HG03060 (cell line): ENCODE results near the gene PIK3C2A.
"Not testable (repeated sequence)": the region's sequence is repeated elsewhere in the genome, so short reads cannot be mapped to it uniquely, and the experiment has no call there.

Source experiments
- ATAC-seq: cut with Tn5 transposase; IDR thresholded peaks from one replicate; pipeline ENCODE4 v1.9.1; 2021; ENCODE audit warnings: low read depth, moderate number of reproducible peaks; ENCODE audit not compliant: unreplicated experiment

PIK3C2A gene

GRCh38 chr11:17207317-17208256, at the start of gene PIK3C2A:
PIK3C2A (minus strand) TSS chr11:17207986; CDS start chr11:17169741, 38,245 bp downstream.
- peak; percentile 56 for ATAC-seq

GRCh38 chr11:17257196-17257595, 49.4 kb upstream of the PIK3C2A start:
- ATAC-seq, result no peak

GRCh38 chr11:17256512-17256911, 48.7 kb upstream of the PIK3C2A start:
- ATAC-seq, result no peak

GRCh38 chr11:17252704-17253103, 44.9 kb upstream of the PIK3C2A start:
- ATAC-seq, result no peak

- ATAC-seq, result no peak
Measured at GRCh38 chr11:17250561-17251350, 43.0 kb upstream of the PIK3C2A start.

GRCh38 chr11:17244046-17244445, 36.3 kb upstream of the PIK3C2A start:
- peak; percentile 70 for ATAC-seq

GRCh38 chr11:17242954-17243353, 35.2 kb upstream of the PIK3C2A start:
- ATAC-seq, result not testable (repeated sequence)

- ATAC-seq, result no peak
Measured at GRCh38 chr11:17240780-17241179, 33.0 kb upstream of the PIK3C2A start.

- not testable (repeated sequence) for ATAC-seq
Measured at GRCh38 chr11:17239927-17240326, 32.1 kb upstream of the PIK3C2A start.

GRCh38 chr11:17238377-17238776, 30.6 kb upstream of the PIK3C2A start:
- no peak for ATAC-seq

GRCh38 chr11:17233101-17233500, 25.3 kb upstream of the PIK3C2A start:
- no peak for ATAC-seq

GRCh38 chr11:17230867-17231851, 23.4 kb upstream of the PIK3C2A start:
- peak; percentile 80 for ATAC-seq

GRCh38 chr11:17229481-17230152, 21.8 kb upstream of the PIK3C2A start:
- no peak for ATAC-seq

GRCh38 chr11:17228186-17228925, 20.6 kb upstream of the PIK3C2A start:
- ATAC-seq, result not testable (repeated sequence)

GRCh38 chr11:17224727-17225126, 16.9 kb upstream of the PIK3C2A start:
- ATAC-seq, result no peak

- no peak for ATAC-seq
Measured at GRCh38 chr11:17221968-17222367, 14.2 kb upstream of the PIK3C2A start.

- ATAC-seq, result no peak
Measured at GRCh38 chr11:17219016-17219415, 11.2 kb upstream of the PIK3C2A start.

GRCh38 chr11:17218403-17218802, 10.6 kb upstream of the PIK3C2A start:
- ATAC-seq, result no peak

GRCh38 chr11:17217401-17217800, 9.6 kb upstream of the PIK3C2A start:
- no peak for ATAC-seq
